Stimulated activated CD4-positive, alpha-beta T cell treated with anti-CD3 and anti-CD28 coated beads, Interleukin-15, amount 100 ng/mL, for 24 hours (primary cell): ENCODE results near the gene MED6.

Experiments used
- DNase-seq: peaks from one replicate; pipeline ENCODE4 v3.0.0-alpha.2; 2020

Gene MED6

GRCh38 chr14:70600382-70601157 is at the start of gene MED6:
Gene MED6 (minus strand): TSS chr14:70600655. CDS start chr14:70600637, 18 bp downstream.
- peak; percentile 95 for DNase-seq

GRCh38 chr14:70649803-70650202 is 49.3 kb upstream of the MED6 start:
- no peak for DNase-seq

GRCh38 chr14:70648346-70648745 is 47.9 kb upstream of the MED6 start:
- DNase-seq: no peak

- DNase-seq: no peak
These were observed 46.2 kb upstream of the MED6 start for GRCh38 chr14:70646705-70647104.

- DNase-seq: no peak
These were observed 45.4 kb upstream of the MED6 start for GRCh38 chr14:70645892-70646291.

- no peak for DNase-seq
These were observed 43.5 kb upstream of the MED6 start for GRCh38 chr14:70643967-70644366.

GRCh38 chr14:70642303-70643235 is 42.1 kb upstream of the MED6 start:
- peak; percentile 48 for DNase-seq

- DNase-seq: peak; percentile 50
These were observed 41.3 kb upstream of the MED6 start, which contains the start of gene TTC9 for GRCh38 chr14:70641548-70642302. Gene TTC9 (plus strand): TSS chr14:70641916. CDS start chr14:70642130, 214 bp downstream.

- peak; percentile 67 for DNase-seq
These were observed 40.6 kb upstream of the MED6 start for GRCh38 chr14:70640938-70641547.

- DNase-seq: no peak
These were observed 38.0 kb upstream of the MED6 start for GRCh38 chr14:70638416-70638815.

- DNase-seq: no peak
These were observed 35.6 kb upstream of the MED6 start for GRCh38 chr14:70635971-70636595.

GRCh38 chr14:70631948-70632347 is 31.5 kb upstream of the MED6 start:
- DNase-seq: no peak

GRCh38 chr14:70624972-70625371 is 24.5 kb upstream of the MED6 start:
- DNase-seq: no peak

GRCh38 chr14:70622111-70622712 is 21.8 kb upstream of the MED6 start:
- peak; percentile 54 for DNase-seq

- DNase-seq: no peak
These were observed 19.3 kb upstream of the MED6 start for GRCh38 chr14:70619708-70620107.

GRCh38 chr14:70618314-70618713 is 17.9 kb upstream of the MED6 start:
- DNase-seq: no peak

GRCh38 chr14:70616646-70617045 is 16.2 kb upstream of the MED6 start:
- no peak for DNase-seq

GRCh38 chr14:70611216-70611615 is 10.8 kb upstream of the MED6 start:
- DNase-seq: no peak

- no peak for DNase-seq
These were observed 1.8 kb upstream of the MED6 start for GRCh38 chr14:70602254-70602653.

GRCh38 chr14:70601162-70601561 is 707 bp upstream of the MED6 start:
- no peak for DNase-seq

GRCh38 chr14:70599345-70599744 is 1.1 kb downstream of the MED6 start:
- no peak for DNase-seq

GRCh38 chr14:70597731-70598130 is 2.7 kb downstream of the MED6 start:
- DNase-seq: no peak
